IMR-90 (cell line): ENCODE results near the gene WDR81. TPM values are rescaled to one million over a fixed set of nuclear protein-coding genes. Genes with fewer than 3 reads are reported as not detected.

Experiments used
- ATAC-seq: fragments of 200-7000 bp; cut with Tn5 transposase; 2 replicates; pipeline ENCODE4 v1.9.1; 2020; ENCODE audit warnings: low read depth, mild to moderate bottlenecking, moderate library complexity
- BruUV-seq: library from RNA; stranded (reverse); fragments of 400-500 nt; replicated peaks from 2 replicates; lab custom pipeline; 2021; lab: Mats Ljungman, UMichigan
- CTCF ChIA-PET: fragments of 300-600 bp; formaldehyde crosslinking; extraction: SDS; loops from one replicate; lab custom pipeline; 2021; ENCODE audit warnings: antibody characterized with exemption; lab: Yijun Ruan, JAX
- POLR2A ChIA-PET: fragments of 300-600 bp; sonication (Branson Sonifier 250); formaldehyde crosslinking; loops from one replicate; lab custom pipeline; 2022; ENCODE audit warnings: antibody characterized with exemption; ENCODE audit not compliant: unreplicated experiment; lab: Charles Lee
- DNase-seq: peaks from one replicate; pipeline ENCODE4 v3.0.0; 2013
- H2AFZ ChIP-seq: replicated peaks from 2 replicates; pipeline ENCODE3; 2013; ENCODE audit warnings: low read length, mild to moderate bottlenecking; ENCODE audit not compliant: poor library complexity
- H2AK5ac ChIP-seq: 2 replicates; pipeline ENCODE4 v1.6.1; 2013; ENCODE audit warnings: low read depth, low read length, inconsistent platforms
- H2AK9ac ChIP-seq: replicated peaks from 2 replicates; pipeline ENCODE3; 2013; ENCODE audit warnings: mild to moderate bottlenecking, low read depth, low read length, moderate library complexity; ENCODE audit not compliant: poor library complexity
- H2BK120ac ChIP-seq: 2 replicates; pipeline ENCODE4 v1.6.1; 2013; ENCODE audit warnings: low read depth, low read length, inconsistent platforms
- H2BK15ac ChIP-seq: 3 replicates; pipeline ENCODE4 v1.6.1; 2013; ENCODE audit warnings: low read depth, low read length, inconsistent platforms
- H2BK20ac ChIP-seq: 2 replicates; pipeline ENCODE4 v1.6.1; 2013; ENCODE audit warnings: low read depth, mild to moderate bottlenecking, inconsistent platforms, low read length, moderate library complexity
- H2BK5ac ChIP-seq: 2 replicates; pipeline ENCODE4 v1.6.1; 2013; ENCODE audit warnings: mild to moderate bottlenecking, low read depth, low read length, inconsistent platforms; ENCODE audit not compliant: poor library complexity, severe bottlenecking
- H3K14ac ChIP-seq: replicated peaks from 2 replicates; pipeline ENCODE4 v1.6.1; 2013; ENCODE audit warnings: low read depth, low read length, inconsistent platforms
- H3K18ac ChIP-seq: 2 replicates; pipeline ENCODE4 v1.6.1; 2013; ENCODE audit warnings: low read depth, low read length, control low read depth
- H3K23ac ChIP-seq: 2 replicates; pipeline ENCODE4 v1.6.1; 2013; ENCODE audit warnings: low read depth, low read length, inconsistent platforms
- H3K27ac ChIP-seq: 2 replicates; pipeline ENCODE4 v1.5.1; 2013; ENCODE audit warnings: mild to moderate bottlenecking, control low read depth, low read length; ENCODE audit not compliant: insufficient read depth
- H3K27me3 ChIP-seq: 2 replicates; pipeline ENCODE4 v1.6.1; 2013; ENCODE audit warnings: low read length; ENCODE audit not compliant: control insufficient read depth, insufficient read depth
- H3K36me3 ChIP-seq: 2 replicates; pipeline ENCODE4 v1.6.1; 2013; ENCODE audit warnings: low read length, mixed read lengths; ENCODE audit not compliant: control insufficient read depth, insufficient read depth
- H3K4ac ChIP-seq: 2 replicates; pipeline ENCODE4 v1.6.1; 2013; ENCODE audit warnings: low read depth, low read length, inconsistent platforms
- H3K4me1 ChIP-seq: 2 replicates; pipeline ENCODE4 v1.6.1; 2013; ENCODE audit warnings: low read length, mixed read lengths; ENCODE audit not compliant: control insufficient read depth, insufficient read depth
- H3K4me2 ChIP-seq: 2 replicates; pipeline ENCODE4 v1.6.1; 2013; ENCODE audit warnings: low read depth, mild to moderate bottlenecking, control low read depth, low read length, moderate library complexity
- H3K4me3 ChIP-seq: 2 replicates; pipeline ENCODE4 v1.5.1; 2013; ENCODE audit warnings: low read depth, mild to moderate bottlenecking, control low read depth, low read length, moderate library complexity; ENCODE audit not compliant: insufficient read depth
- H3K56ac ChIP-seq: 2 replicates; pipeline ENCODE4 v1.6.1; 2013; ENCODE audit warnings: low read length, inconsistent platforms; ENCODE audit not compliant: insufficient read depth; ENCODE audit errors: extremely low read depth
- H3K79me1 ChIP-seq, 2 experiments: 2 replicates each; pipeline ENCODE4 v1.6.1; 2013; ENCODE audit warnings: low read length in 2 of 2, inconsistent platforms in 1 of 2, low read depth in 1 of 2
- H3K9ac ChIP-seq: 2 replicates; pipeline ENCODE4 v1.6.1; 2013; ENCODE audit warnings: low read depth, low read length, control low read depth
- H3K9me1 ChIP-seq: 2 replicates; pipeline ENCODE4 v1.6.1; 2013; ENCODE audit warnings: low read length, inconsistent platforms; ENCODE audit not compliant: insufficient read depth
- H3K9me3 ChIP-seq: 2 replicates; pipeline ENCODE4 v1.6.1; 2013; ENCODE audit warnings: low read length; ENCODE audit not compliant: control insufficient read depth, insufficient read depth
- H4K20me1 ChIP-seq: 2 replicates; pipeline ENCODE4 v1.6.1; 2013; ENCODE audit warnings: low read length, inconsistent platforms; ENCODE audit not compliant: insufficient read depth
- H4K5ac ChIP-seq: 2 replicates; pipeline ENCODE4 v1.6.1; 2013; ENCODE audit warnings: mild to moderate bottlenecking, low read depth, low read length, control low read depth
- H4K8ac ChIP-seq, 2 experiments: 2 replicates each; pipeline ENCODE4 v1.6.1; 2013; ENCODE audit warnings: low read depth in 2 of 2, low read length in 2 of 2, control low read depth in 1 of 2, inconsistent platforms in 1 of 2
- H4K91ac ChIP-seq: 2 replicates; pipeline ENCODE4 v1.6.1; 2013; ENCODE audit warnings: low read depth, low read length, inconsistent platforms; ENCODE audit not compliant: insufficient read depth
- BHLHE40 ChIP-seq: fragments of 150-350 bp; IDR thresholded peaks from 2 replicates; pipeline ENCODE4 v1.6.1; 2016; ENCODE audit warnings: mild to moderate bottlenecking, low read depth, low read length
- CHD1 ChIP-seq: IDR thresholded peaks from 2 replicates; pipeline ENCODE4 v1.6.1; 2012; ENCODE audit warnings: low read depth, low read length, improper control_type of control experiment
- CTCF ChIP-seq: conservative IDR thresholded peaks from 2 replicates; pipeline ENCODE4 v1.5.1; 2012; ENCODE audit warnings: mild to moderate bottlenecking, low read depth, low read length, improper control_type of control experiment
- ELK1 ChIP-seq: fragments of 150-350 bp; IDR thresholded peaks from 2 replicates; pipeline ENCODE4 v1.6.1; 2016; ENCODE audit warnings: low read depth, mild to moderate bottlenecking, low read length, moderate library complexity, borderline replicate concordance
- FOS ChIP-seq: fragments of 150-350 bp; IDR thresholded peaks from 2 replicates; pipeline ENCODE4 v1.6.1; 2016; ENCODE audit warnings: low read depth, low read length
- MAZ ChIP-seq: IDR thresholded peaks from 2 replicates; pipeline ENCODE4 v1.6.1; 2012; ENCODE audit warnings: low read depth, mild to moderate bottlenecking, low read length, improper control_type of control experiment, moderate library complexity, borderline replicate concordance
- MXI1 ChIP-seq: IDR thresholded peaks from 2 replicates; pipeline ENCODE4 v1.6.1; 2012; ENCODE audit warnings: low read depth, mild to moderate bottlenecking, low read length, moderate library complexity, borderline replicate concordance
- RAD21 ChIP-seq: IDR thresholded peaks from 2 replicates; pipeline ENCODE4 v1.6.1; 2012; ENCODE audit warnings: low read length, improper control_type of control experiment
- RFX5 ChIP-seq: IDR thresholded peaks from 2 replicates; pipeline ENCODE4 v1.8.0; 2012; ENCODE audit warnings: low read depth, mild to moderate bottlenecking, low read length, moderate library complexity
- SMC3 ChIP-seq: fragments of 150-350 bp; IDR thresholded peaks from 2 replicates; pipeline ENCODE4 v1.6.1; 2016; ENCODE audit warnings: low read depth, mild to moderate bottlenecking, antibody characterized with exemption, low read length, moderate library complexity
- WGBS, 2 experiments: methylation state at CpG; one replicate each; pipeline versions ENCODE4 v1.1.5 to v1.1.7; 2013; ENCODE audit warnings: missing lambda C conversion rate in 2 of 2; ENCODE audit not compliant: insufficient read length in 1 of 2; ENCODE audit errors: extremely low coverage in 2 of 2; 5-methylcytosine and 5-hydroxymethylcytosine counted together
- dilution Hi-C: fragments of 300-500 bp; cut with HindIII; formaldehyde crosslinking; loops from one replicate; pipeline ENCODE4 v1.14.3; 2018; ENCODE audit warnings: low sequenced_read_pairs; ENCODE audit not compliant: unreplicated experiment
- in situ Hi-C: fragments of 300-500 bp; cut with MboI; formaldehyde crosslinking; loops from 3 replicates; pipeline ENCODE4 v1.14.3; 2019; ENCODE audit warnings: low sequenced_read_pairs, inconsistent platforms, mixed read lengths
- intact Hi-C: fragments of 100-400 bp; cut with micrococcal nuclease; formaldehyde crosslinking; loops from 2 replicates; pipeline ENCODE4 v1.10.0; 2022
- polyA plus RNA-seq, 3 experiments: library from polyadenylated mRNA; depleted of rRNA; stranded (reverse); fragments of >200 nt; gene quantifications; 2 replicates each; pipeline ENCODE4 v1.2.3, GENCODE V29; 2012; ENCODE audit warnings: low replicate concordance in 1 of 3
- total RNA-seq: library from RNA; depleted of rRNA; stranded (reverse); fragments of >200 nt; gene quantifications from 2 replicates; pipeline ENCODE4 v1.2.3, GENCODE V29; 2012
- TF ChIP-seq, protein P1 (sequence below): fragments of 150-350 bp; IDR thresholded peaks from 2 replicates; pipeline ENCODE4 v1.6.1; 2017; ENCODE audit warnings: mild to moderate bottlenecking, antibody characterized with exemption, low read length, low read depth

WDR81 gene
- total and polyA plus RNA-seq, 2 of the 4 experiments (the other 2 are of a cell fraction): 3.0 to 8.4 TPM

GRCh38 chr17:1705004-1705403 is 19.5 kb upstream of the WDR81 start:
- no peak overlapping the region for H2BK120ac ChIP-seq
- peaks cover 0 to 6% of the 10 kb centered on the region in 2 experiments; a peak in 1 of 4 replicates for H3K79me1 ChIP-seq
- H2AK5ac ChIP-seq: no peak overlapping the region
- no peak overlapping the region for H2BK5ac ChIP-seq
- H4K5ac ChIP-seq: no peak overlapping the region
- H2BK15ac ChIP-seq: no peak overlapping the region
- ATAC-seq (no peak), DNase-seq (no peak)
- no peak overlapping the region for H3K9ac ChIP-seq
- H3K4ac ChIP-seq: no peak overlapping the region; the same call in 1 of the 2 replicates
- ChIA-PET CTCF (interaction anchor here (0.5 kb wide), 1 partner anchor 238 kb away, joined by 3 read pairs; no protein-coding TSS in a partner anchor), POLR2A (interaction anchor here (1.1 kb wide), 1 partner anchor 11 kb away, joined by 3 read pairs; no protein-coding TSS in a partner anchor)
- H3K4me1 ChIP-seq: peaks cover 3% of the 10 kb centered on the region; the same call in 1 of the 2 replicates
- in situ Hi-C loops (loop anchor here (25.0 kb wide), 1 partner anchor 332 kb away; the partner anchor contains the start of genes DPH1, OVCA2 and RTN4RL1), dilution Hi-C loops (no loop called here), intact Hi-C loops (no loop called here)
- no peak overlapping the region for H3K27ac ChIP-seq
- no peak overlapping the region for H2AK9ac ChIP-seq
- no peak overlapping the region for H2BK20ac ChIP-seq
- peaks cover 11% of the 10 kb centered on the region for H3K36me3 ChIP-seq
- TF ChIP-seq FOS (no peak), BHLHE40 (no peak), CTCF (no peak), MXI1 (no peak), RFX5 (no peak), MAZ (no peak), CHD1 (no peak), SMC3 (no peak), ELK1 (no peak), RAD21 (no peak)
- TF ChIP-seq, protein P1, sequence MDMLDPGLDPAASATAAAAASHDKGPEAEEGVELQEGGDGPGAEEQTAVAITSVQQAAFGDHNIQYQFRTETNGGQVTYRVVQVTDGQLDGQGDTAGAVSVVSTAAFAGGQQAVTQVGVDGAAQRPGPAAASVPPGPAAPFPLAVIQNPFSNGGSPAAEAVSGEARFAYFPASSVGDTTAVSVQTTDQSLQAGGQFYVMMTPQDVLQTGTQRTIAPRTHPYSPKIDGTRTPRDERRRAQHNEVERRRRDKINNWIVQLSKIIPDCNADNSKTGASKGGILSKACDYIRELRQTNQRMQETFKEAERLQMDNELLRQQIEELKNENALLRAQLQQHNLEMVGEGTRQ: no peak
- H3K9me3 ChIP-seq: no peaks in the 10 kb centered on the region
- H4K8ac ChIP-seq: no peak overlapping the region
- no peak overlapping the region for H3K23ac ChIP-seq
- no peak overlapping the region for H3K14ac ChIP-seq
- WGBS, 2 experiments: 63% methylated on average over 7 of the region's 7 CpGs; no CpG with 5 or more reads in 1 of the 2 experiments
- BruUV-seq: no TSS peak
- H2AFZ ChIP-seq: peak overlapping the region; percentile 32
- H3K4me3 ChIP-seq: no peak overlapping the region
- H3K9me1 ChIP-seq: peaks cover 5% of the 10 kb centered on the region; the same call in 1 of the 2 replicates
- H3K27me3 ChIP-seq: no peaks in the 10 kb centered on the region
- no peak overlapping the region for H3K56ac ChIP-seq
- H4K91ac ChIP-seq: no peak overlapping the region
- peaks cover 9% of the 10 kb centered on the region; the same call in 1 of the 2 replicates for H4K20me1 ChIP-seq
- H3K4me2 ChIP-seq: no peak overlapping the region
- H3K18ac ChIP-seq: no peak overlapping the region
